Hippocampal formation (tissue), 2 donors: ENCODE data around the gene GIGYF1.
"Not testable (repeated sequence)": the region's sequence is repeated elsewhere in the genome, so short reads cannot be mapped to it uniquely, and the experiment has no call there.

ENCODE experiments used
- DNase-seq, 2 donors: peaks; one replicate each; lab custom pipeline; 2025; lab: John Stamatoyannopoulos, UW

GIGYF1 gene

DNA sequence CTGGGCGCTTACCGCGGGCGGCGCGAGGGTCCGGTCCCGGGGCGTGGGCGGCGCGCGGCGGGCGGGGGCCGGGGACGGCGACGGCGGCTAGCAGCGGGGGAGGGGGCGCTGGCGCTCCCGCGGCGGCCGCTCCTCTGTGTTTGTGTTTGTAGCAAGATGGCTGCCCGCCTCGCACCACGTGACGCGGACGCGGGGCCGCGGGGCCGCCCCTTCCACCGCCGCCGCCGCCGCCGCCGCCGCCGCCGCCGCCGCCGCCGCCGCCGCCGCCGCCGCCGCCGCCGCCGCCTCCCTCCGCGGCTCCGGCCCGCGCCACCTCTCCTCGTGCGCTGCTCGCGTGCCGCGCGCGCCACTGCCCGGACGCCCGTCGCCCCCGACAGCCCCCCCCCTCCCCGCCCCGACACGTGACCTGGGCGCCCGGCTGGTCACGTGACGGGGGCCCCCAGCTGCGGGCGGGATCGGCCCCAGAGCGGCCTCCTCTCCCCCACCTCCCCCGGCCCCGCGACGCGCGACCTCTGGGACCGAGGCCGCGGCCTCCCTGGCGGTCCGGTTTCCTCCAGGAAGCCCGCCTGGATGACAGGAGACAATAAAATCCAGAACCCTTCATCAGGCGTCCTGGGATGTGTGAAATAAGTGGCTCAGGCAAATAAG, at the start of gene GIGYF1:
Gene GIGYF1, minus strand, starts transcription at position 153 of the 648 bp plus-strand sequence. CDS start 6,012 bp downstream, outside the sequence.
- peak; percentile 50 to 72 for DNase-seq

GRCh38 chr7:100739934-100740333, 45.9 kb upstream of the GIGYF1 start:
- no peak for DNase-seq

- DNase-seq = no peak
These were observed 42.6 kb upstream of the GIGYF1 start for GRCh38 chr7:100736671-100737070.

GRCh38 chr7:100735730-100736129, 41.7 kb upstream of the GIGYF1 start:
- no peak for DNase-seq

- DNase-seq = no peak
These were observed 38.0 kb upstream of the GIGYF1 start for GRCh38 chr7:100731937-100732636.

DNA sequence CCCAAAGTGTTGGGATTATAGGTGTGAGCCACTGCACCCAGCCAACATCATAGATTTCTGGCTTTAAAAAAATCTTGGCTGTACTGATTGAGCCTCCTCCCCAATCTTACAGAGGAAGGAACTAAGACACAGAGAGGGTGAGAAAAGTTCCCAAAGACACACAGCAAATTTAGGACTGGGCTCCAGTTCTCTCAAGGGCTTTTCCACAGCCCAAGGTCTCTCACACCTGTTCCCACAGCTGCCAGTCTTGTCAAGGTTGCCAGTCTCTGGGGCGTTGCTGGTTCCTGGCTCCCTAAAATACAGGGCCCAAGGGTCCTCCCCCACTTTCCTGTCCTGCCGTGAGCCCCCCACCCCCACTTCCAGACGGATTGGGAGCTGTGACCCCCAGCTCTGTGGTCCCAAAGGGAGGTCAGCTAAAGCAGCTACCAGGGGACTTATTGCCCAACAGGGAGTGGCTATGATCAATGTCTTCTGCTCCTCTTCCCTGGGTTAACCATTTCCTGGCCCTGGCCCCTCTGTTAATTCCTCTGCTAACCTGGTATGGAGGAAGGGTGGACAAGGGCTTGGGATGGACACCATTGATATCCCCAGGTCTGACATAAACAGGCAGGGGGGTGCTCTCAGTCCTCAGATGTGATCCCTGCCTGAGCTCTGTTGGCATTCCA, 36.2 kb upstream of the GIGYF1 start:
- DNase-seq = no peak

DNA sequence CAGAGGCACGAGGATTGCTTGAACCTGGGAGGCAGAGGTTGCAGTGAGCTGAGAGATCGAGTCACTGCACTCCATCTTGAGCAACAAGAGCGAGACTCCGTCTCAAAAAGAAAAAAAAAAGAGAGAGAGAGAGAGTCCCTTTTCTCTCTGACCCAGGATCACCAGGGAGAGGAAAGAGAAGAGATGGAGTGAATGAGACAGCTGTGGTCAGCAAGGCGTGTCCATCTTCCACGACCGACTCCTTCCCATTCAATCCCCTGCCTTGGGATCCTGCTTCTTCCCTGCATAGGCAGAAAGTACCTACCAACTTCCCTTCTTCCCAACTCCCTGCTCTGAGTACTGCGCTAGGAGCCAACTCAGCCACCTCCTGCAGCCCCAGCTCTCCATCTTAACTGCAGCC, 34.1 kb upstream of the GIGYF1 start:
- DNase-seq = no peak

DNA sequence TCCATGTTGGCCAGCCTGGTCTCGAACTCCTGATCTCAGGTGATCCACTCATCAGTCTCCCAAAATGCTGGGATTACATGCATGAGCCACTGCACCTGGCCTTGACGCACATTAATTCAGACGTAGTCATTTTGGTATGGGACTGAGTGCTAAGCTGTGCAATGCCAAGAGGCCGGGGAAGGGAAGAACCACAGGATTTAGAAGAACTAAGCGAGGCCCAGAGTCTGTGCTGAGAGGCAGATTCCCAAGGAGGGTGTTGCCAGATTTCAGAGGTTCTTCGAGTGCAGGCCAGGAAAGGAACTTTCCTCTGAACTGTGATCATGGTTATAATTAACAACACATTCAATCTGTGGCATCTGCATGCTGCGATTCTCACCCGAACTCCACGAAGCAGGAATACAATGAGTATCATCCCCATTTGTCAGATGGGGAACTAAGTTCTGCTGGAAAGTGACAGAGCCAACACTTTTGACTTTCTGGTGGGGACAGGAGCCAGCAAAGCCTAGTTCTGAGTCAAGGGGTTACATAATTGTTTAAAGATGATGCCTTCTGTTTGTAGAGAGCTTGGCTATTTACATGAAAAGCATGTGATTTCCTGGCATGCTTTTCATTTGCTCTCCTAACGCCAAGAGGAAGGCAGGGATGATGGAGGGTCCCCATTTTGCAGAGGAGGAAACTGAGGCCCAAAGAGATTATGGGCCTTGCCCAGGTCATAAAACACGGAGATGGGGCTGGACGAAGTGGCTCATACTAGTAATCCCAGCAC, 33.1 kb upstream of the GIGYF1 start:
- no peak for DNase-seq

DNA sequence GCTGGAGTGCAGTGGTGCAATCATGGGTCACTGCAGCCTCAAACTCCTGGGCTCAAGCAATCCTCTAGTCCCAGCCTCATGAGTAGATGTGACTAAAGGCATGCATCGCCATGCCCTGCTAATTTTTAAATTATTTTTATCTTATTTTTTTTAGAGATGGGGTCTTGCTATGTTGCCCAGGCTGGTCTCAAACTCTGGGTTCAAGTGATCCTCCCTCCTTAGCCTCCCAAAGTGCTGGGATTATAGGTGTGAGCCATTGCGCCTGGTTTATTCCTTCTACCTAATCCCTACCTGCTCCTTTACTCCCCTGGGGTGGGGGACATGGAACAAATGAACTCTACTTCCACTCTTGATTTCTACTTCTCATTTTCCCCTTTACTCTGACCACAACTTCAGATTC, 30.3 kb upstream of the GIGYF1 start:
- not testable (repeated sequence) for DNase-seq

DNA sequence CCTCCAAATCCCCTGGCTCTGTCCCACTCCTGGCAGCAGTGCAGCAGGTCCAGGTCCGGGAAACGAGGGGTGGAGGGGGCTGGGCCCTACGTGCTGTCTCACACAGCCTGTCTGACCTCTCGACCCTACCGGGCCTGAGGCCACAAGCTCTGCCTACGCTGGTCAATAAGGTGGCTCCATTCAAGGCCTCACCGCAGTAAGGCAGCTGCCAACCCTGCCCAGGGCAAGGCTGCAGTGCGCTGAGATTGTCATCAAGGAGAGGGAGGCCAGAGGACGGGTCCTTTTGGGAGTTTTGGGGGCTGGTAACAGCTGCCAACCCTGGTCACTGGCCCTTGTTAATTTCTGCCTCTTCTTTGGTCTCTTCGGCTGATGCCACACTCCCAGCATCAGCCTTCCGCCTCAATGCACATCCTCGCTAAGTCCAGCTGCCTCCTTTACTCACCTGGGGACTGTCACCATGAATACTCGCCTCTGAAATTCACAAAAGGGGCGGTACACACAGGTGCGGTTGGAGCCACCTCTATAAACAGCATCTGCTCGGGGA, 29.8 kb upstream of the GIGYF1 start:
- no peak for DNase-seq

DNA sequence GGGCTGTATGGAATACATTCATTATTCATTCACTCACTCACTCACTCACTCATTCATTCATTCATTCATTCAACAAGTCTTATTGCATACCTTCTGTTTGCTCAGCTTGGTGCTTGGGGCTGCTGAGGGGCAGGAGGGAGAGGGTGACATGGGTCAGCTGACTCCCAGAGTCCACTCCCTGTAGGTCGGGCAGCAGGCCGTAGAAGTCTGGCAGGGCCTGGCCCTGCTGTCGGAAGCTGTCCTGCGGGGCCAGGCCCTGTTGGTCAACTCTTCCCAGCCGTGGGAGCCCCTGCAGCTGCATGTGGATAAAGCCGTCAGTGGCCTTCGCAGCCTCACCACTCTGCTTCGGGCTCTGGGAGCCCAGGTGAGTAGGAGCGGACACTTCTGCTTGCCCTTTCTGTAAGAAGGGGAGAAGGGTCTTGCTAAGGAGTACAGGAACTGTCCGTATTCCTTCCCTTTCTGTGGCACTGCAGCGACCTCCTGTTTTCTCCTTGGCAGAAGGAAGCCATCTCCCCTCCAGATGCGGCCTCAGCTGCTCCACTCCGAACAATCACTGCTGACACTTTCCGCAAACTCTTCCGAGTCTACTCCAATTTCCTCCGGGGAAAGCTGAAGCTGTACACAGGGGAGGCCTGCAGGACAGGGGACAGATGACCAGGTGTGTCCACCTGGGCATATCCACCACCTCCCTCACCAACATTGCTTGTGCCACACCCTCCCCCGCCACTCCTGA, 28.6 kb upstream of the GIGYF1 start:
- no peak for DNase-seq

- DNase-seq = no peak
These were observed 27.4 kb upstream of the GIGYF1 start for GRCh38 chr7:100721505-100721812.

- no peak for DNase-seq
These were observed 26.8 kb upstream of the GIGYF1 start for GRCh38 chr7:100720671-100721504.

- no peak for DNase-seq
These were observed 26.2 kb upstream of the GIGYF1 start, which contains the start of gene EPO for GRCh38 chr7:100720279-100720670. Gene EPO (plus strand): TSS chr7:100720468. CDS start chr7:100720981, 513 bp downstream.

DNA sequence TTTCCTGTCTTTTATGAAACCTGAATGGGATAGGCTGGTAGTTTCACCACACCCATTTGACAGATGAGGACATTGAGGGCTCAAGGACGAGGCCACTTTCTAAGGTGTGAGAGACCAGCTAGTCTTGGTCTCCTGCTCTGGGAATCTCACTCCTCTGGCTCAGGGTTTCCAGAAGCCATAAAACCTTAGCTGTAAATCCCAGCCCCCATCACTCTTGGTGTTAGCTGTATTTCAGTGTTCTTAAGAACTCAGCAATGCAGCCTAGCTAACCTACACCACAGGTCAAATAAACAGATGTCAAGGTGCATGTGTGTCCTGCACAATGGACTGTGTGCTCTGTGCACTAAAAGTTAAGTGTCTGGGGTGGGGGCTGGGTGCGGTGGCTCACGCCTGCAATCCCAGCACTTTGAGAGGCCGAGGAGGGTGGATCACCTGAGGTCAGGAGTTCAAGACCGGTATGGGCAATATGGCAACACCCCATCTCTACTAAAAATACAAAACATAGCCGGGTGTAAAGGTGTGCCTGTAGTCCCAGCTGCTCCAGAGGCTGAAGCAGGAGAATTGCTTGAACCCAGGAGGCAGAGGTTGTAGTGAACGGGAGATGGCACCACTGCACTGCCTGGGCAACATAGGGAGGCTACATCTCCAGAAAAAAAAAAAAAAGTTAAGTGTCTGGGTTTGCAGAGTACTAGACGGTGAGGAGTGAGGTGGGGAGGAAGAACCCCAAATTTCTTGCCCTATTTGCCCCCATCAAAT, 25.7 kb upstream of the GIGYF1 start:
- no peak for DNase-seq

- DNase-seq = not testable (repeated sequence)
These were observed 23.0 kb upstream of the GIGYF1 start for GRCh38 chr7:100717073-100717472.

- DNase-seq = no peak
These were observed 20.7 kb upstream of the GIGYF1 start for GRCh38 chr7:100714725-100715124.

DNA sequence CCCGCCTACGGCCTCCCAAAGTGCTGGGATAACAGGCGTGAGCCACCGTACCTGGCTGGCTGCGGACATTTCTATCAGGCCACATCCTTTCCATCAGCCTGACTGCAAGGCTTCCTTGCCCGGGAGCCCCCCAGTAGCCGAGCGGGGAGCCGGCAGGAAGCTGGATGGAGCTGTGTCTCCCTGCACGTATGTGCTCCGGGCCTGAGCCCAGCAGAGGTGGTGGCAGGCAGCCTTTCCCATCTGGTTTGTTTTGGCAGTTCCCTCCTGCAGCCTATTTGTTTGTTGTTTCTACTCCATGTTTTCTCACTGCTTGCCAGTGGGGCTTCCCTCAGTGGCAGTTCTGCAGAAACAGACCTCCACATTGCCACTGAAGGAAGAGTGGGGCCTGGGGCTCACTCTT, 17.3 kb upstream of the GIGYF1 start:
- no peak for DNase-seq

DNA sequence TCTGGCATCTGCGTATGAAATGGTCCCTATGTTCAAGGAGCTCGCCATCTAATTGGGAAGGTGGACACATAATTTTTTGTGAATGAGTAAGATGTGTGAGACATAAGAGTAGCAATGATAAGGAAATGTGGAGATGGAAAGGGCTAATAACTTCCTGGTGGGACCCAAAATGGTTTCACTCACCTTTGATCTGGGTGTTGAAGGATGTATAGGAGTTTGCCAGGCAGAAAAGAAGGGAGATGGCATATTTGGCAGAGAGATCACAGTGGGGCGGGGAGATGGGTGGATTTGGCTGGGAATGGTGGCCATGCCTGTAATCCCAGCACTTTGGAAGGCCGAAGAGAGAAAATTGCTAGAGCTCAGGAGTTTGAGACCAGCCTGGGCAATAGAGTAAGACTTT, 16.4 kb upstream of the GIGYF1 start:
- no peak for DNase-seq

DNA sequence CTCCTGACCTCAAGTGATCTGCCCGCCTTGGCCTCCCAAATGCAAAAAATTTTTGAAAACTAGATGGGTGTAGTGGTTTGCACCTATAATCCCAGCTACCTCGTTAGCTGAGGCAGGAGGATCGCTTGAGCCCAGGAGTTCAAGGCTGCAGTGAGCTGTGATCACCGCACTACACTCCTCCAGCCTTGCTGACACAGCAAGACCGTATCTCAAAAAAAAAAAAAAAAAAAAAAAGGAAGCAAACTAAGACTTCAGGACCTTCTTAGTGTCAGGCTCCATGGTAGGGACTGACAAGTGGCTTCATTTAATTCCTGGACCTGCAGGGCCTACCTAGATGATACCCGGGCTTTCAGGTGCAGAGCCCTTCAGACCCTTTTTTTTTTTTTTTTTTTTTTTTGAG, 14.3 kb upstream of the GIGYF1 start:
- no peak for DNase-seq
